Stimulated activated CD8-positive, alpha-beta memory T cell treated with anti-CD3 and anti-CD28 coated beads, Interleukin-12 subunit alpha, Interleukin-12 subunit beta, amount 100 ng/mL, for 1 hour (primary cell): ENCODE data around the gene ABCA2.
A peak's percentile ranks its signal among the peaks of the same experiment; 100 is the strongest.

Source experiments
- DNase-seq: peaks from one replicate; pipeline ENCODE4 v3.0.0-alpha.2; 2020; ENCODE audit warnings: low read depth

Gene ABCA2

GRCh38 chr9:136978865-136979544 lies 49.0 kb downstream of the ABCA2 start:
- no peak for DNase-seq

- peak; percentile 51 for DNase-seq
These were observed 49.8 kb downstream of the ABCA2 start for GRCh38 chr9:136978073-136978864.

- no peak for DNase-seq
These were observed 50.4 kb downstream of the ABCA2 start for GRCh38 chr9:136977649-136978072.

GRCh38 chr9:136977223-136977622 lies 50.8 kb downstream of the ABCA2 start, which contains the start of gene PTGDS:
Gene PTGDS, plus strand, starts transcription at chr9:136977504. Its CDS starts 75 bp downstream, at chr9:136977579.
- DNase-seq = no peak

GRCh38 chr9:136975644-136976043 lies 52.4 kb downstream of the ABCA2 start:
- DNase-seq = no peak

GRCh38 chr9:136974817-136975535 lies 53.1 kb downstream of the ABCA2 start:
- no peak for DNase-seq

GRCh38 chr9:136973618-136974617 lies 54.1 kb downstream of the ABCA2 start:
- no peak for DNase-seq

- DNase-seq = no peak
These were observed 55.3 kb downstream of the ABCA2 start for GRCh38 chr9:136972743-136973142.

- DNase-seq = no peak
These were observed 55.7 kb downstream of the ABCA2 start for GRCh38 chr9:136972335-136972734.

- DNase-seq = no peak
These were observed 56.3 kb downstream of the ABCA2 start for GRCh38 chr9:136971746-136972145.

- no peak for DNase-seq
These were observed 57.7 kb downstream of the ABCA2 start for GRCh38 chr9:136970361-136970760.

- DNase-seq = no peak
These were observed 58.3 kb downstream of the ABCA2 start for GRCh38 chr9:136969774-136970173.

- no peak for DNase-seq
These were observed 58.9 kb downstream of the ABCA2 start for GRCh38 chr9:136969150-136969549.

GRCh38 chr9:136968333-136969127 lies 59.5 kb downstream of the ABCA2 start:
- DNase-seq = no peak

GRCh38 chr9:136965771-136966484 lies 62.1 kb downstream of the ABCA2 start:
- DNase-seq = no peak

GRCh38 chr9:136964833-136965422 lies 63.1 kb downstream of the ABCA2 start:
- DNase-seq = no peak

- DNase-seq = no peak
These were observed 63.8 kb downstream of the ABCA2 start for GRCh38 chr9:136964171-136964689.

- DNase-seq = no peak
These were observed 64.3 kb downstream of the ABCA2 start for GRCh38 chr9:136963751-136964150.

- no peak for DNase-seq
These were observed 64.7 kb downstream of the ABCA2 start for GRCh38 chr9:136963341-136963740.
